DMS 273 (cell line): Measurements from ENCODE around the gene PTGR2.
"Not testable (repeated sequence)": the region's sequence is repeated elsewhere in the genome, so short reads cannot be mapped to it uniquely, and the experiment has no call there.

ENCODE experiments used
- DNase-seq: peaks from one replicate; lab custom pipeline; 2025; ENCODE audit not compliant: unreplicated experiment; lab: John Stamatoyannopoulos, UW

PTGR2 gene

DNA sequence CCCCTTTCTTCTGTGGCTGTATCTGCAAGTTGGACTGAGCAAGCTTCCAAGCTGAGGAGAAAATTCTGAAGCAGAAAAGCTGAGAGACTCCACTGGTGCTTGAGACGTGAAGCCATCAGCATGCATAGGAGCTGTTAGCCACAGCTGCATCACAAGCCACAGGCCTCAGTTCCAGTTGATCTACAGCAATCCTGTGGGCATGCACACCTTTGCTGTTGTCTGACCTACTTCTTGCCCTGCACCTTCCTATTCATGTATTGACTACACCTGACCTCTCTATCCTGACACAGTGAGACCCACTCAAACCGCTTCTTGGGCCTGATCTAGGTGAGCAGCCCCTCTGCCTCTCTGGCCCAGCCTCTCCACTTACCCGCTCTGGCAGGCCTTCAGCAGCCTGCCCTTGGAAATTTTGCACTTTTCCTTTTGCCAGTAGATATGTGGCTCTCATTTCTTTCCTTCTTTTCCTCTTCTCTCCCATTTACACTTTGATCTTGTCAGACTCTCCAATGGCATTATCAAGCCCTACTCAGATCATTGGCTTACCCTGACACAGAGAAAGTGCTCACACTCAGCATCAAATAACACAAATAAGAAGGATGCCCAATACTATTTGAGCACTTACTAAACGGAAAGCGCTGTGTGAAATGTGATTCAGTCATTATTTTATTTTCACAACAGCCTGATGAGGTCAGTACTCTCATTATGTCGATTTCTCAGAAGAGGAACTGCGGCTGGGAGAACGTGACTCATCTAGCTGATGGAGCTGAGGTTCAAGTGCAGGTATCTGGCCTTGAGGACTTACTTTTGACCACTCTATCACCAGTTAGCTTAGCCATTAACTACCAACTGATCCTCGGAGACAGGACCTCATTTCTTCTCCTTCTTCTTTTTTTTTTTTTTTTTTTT lies 21.9 kb upstream of the PTGR2 start:
- DNase-seq = no peak

DNA sequence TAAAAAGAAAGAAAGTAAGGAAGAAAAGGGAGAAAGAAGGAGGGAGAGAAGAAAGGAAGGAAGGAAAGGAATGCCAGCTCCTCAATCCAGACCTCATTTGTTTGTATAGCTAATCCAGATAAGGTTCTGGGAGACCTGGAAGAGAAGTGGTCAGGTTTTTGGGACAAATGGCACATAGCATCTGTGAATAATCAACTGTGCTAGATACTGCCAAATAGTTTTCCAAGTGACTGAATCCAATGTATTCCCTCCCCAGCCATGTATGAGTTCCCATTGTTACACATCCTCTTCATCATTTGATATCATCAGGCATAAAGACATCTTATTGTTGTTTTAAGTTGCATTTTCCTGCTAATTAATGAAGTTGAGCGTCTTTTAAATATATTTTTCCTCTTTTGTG lies 18.6 kb upstream of the PTGR2 start:
- DNase-seq = no peak

DNA sequence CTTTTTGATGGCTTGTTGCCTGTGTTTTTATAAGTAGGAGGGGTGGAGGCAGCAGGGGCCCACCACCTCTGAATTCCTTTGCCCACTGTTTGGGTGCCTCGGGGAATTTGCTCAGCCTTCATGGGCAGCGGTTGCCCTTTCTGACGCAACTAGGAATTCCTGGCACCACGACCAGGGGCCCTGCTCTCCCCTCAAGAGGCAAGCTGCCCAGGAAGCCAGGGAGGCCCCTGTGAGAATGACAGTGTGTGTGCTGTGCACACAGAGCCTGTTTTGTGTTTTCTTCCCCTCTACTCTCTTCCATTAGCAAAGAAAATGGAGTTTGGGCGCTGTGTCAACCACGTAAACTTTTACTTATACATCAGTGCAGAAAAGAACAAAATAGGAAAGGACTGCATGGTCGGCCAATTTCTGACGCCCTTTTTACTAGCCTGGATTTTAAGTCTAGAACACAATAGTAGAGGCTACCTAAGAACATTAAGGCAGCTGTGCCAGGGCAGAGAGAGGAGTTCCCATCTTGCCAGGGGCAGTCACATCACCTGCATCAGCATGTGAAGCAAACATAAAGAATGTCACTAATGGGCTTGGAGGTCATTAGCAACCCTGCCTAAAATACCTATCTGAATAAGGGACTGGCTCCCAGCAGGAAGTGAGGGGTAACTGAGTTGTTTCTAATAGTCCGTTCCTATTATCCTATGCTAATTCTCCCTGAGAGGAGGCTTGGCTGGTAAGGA lies 17.9 kb upstream of the PTGR2 start:
- DNase-seq = no peak

DNA sequence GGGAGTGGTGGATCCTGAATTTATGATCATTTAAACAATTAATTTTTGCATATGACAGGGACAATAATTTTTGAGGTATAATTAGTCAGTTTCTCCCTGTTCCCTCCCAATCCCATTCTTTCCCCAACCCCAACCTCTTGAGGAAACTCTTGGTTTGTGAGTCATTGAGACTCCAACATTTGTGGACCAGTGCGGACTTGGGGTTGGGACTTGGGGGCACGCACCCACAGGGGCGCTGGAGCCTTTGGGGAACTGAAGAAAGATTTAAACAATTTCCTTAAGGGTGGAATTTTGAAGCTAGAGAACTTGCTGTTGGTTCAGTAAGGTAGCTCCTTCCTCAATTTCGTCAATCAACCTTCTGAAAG lies 17.4 kb upstream of the PTGR2 start:
- no peak for DNase-seq

DNA sequence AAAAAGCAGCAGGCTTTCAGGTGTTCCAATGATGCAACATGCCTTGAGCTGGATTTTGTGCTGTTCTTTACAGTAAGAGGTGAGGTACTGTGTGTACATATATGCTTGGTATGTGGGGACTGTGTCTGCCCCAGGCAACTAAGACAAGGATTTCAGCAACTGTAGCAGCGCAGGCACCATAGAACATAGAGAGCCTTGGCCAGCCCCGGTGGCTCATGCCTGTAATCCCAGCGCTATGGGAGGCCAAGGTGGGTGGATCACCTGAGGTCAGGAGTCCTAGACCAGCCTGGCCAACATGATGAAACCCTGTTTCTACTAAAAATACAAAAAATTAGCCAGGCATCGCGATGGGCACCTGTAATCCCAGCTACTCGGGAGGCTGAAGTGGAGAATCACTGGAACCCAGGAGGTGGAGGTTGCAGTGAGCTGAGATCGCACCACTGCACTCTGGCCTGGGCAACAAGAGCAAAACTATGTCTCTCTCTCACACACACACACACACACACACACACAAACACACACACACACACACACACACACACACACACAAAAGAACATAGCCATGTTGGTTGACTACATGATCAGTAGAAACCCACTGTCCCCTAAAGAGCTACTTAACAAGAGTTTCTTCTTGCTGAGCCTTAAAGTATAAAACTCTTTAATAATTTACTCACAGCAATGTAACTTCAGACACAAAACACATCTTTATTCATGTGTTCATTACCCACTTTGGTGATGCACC lies 13.2 kb upstream of the PTGR2 start:
- DNase-seq = not testable (repeated sequence)

DNA sequence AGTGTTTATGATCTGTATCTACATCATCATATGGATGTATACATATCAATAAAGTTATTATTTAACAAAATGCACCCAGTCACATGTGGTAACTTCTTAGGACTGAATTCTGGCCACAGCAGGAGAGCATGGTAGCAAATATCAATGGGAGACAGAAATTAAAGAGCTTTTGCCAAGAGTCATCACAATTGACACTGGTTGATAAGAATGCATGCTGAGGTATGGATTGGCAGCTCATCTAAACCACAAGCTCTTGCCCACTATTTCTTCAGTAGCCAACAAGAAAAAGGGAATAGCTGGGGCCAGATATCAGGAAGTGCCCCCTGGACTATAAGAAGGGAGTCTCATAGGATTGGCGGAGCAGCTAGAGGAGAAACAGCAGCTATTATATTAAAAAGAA lies 9.4 kb upstream of the PTGR2 start:
- DNase-seq = no peak

DNA sequence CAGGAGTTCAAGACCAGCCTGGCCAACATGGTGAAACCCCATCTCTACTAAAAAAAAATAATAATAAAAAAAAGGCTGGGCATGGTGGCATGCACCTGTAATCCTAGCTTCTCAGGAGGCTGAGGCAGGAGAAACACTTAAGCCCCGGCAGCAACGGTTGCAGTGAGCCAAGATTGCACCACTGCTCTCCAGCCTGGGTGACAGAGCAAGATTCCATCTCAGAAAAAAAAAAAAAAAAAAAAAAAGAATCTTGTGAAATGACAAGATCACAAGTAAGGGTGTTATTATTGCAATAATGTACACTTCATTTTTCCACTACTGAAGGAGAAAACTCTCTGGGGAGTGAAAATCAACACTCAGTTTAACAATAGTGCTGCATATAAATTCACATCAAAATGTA lies 8.8 kb upstream of the PTGR2 start:
- no peak for DNase-seq

DNA sequence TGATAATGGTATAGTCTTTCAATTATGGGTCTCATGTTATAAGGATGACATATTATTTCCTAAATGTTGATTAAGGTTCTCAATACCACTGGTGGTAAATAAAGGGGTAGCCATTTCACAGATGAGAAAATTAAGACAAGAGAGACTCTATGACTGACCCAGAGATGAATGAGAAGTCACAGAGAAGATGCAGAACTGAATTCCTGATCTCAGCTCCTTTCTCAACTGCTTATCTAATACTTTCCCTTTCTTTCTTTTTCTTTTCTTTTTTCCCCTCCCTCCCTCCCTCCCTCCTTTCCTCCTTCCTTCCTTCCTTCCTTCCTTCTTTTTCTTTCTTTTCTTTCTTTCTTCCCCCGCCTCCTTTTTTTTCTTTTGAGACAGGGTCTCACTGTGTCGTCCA lies 8.3 kb upstream of the PTGR2 start:
- DNase-seq = no peak

DNA sequence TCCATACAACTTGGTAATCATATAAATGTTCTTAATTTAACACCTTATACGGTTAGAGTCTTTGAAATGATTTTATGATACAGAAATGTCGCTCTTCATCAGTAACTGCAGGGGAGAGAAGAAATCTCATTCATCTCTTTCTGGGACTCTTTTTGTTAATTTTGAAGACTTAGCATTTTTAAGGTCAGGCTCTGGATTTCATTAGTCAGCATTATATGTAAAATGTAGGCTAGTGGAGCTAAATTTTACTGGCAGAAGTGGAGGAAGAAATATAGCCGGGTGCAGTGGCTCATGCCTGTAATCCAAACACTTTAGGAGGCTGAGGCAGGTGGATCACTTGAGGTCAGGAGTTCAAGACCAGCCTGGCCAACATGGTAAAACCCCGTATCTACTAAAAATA lies 4.7 kb upstream of the PTGR2 start:
- no peak for DNase-seq

DNA sequence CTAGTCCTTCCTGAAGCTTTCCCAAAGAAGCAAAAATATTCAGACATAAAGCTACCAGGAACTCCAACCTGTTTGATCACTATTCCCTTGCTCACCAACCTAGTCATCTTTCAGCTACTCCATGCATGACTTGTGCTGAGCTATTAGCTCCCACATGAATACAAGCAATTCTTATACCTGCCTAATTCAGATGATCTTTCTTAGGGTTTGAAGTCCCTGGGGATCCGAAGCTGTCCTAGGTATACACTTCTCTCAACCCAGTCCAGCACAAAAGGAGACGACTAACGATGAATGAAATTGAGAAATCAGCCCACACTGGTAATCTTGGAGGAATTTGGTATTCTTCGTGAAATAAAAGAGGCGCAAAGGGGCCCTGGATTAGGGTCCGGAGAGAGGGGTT lies 631 bp upstream of the PTGR2 start:
- no peak for DNase-seq

DNA sequence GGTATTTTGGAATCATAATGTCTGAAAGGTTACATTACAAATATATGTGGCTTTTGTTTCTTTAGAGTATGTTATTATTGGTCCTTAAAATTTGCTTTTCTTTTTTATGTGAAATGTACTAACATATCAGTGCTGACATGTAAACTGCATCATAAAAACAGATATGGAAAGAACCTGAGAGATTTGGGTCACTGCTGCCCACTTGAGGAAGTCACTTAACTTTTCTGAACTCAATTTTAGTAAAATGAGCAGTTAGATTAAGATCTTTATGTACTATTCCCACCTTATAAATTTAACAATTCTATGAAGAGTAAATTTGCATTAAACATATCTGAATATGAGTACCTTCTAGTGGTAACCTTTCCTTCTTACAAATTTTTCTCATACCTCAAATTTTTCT lies 7.5 kb downstream of the PTGR2 start:
- DNase-seq = no peak

DNA sequence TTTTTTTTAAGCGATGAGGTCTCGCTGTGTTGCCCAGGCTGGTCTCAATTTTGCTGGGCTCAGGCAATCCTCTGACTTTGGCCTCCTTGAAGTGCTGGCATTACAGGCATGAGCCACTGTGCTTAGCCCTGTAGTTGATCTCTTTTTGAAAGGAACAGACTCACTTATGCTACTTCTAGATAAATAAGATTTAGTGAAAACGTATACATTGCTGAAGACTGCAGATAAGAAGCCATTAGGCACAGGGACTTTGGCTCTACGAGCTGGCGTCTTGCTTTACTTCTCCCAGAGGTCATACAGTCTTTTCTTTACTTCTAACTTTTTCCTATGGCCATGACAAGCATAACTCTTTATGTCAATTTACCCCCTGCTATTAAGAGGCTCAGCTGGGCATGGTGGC lies 9.4 kb downstream of the PTGR2 start:
- no peak for DNase-seq

DNA sequence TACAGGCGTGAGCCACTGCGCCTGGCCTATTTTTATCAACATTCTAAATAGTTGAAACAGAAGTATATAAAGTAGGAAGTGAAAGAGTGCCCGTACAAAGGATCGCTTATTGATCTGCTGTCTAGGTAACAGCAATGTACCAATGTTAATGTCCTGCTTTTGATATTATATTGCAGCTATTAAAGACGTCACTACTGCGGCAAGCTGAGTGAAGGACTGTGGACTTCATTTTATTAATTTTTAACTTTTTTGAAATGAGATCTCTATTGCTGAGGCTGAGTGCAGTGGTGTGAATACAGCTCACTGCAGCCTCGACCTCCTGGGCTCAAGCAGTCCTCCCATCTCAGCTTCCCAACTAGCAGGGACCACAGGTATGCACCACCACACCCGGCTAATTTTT lies 10.8 kb downstream of the PTGR2 start:
- DNase-seq = no peak

DNA sequence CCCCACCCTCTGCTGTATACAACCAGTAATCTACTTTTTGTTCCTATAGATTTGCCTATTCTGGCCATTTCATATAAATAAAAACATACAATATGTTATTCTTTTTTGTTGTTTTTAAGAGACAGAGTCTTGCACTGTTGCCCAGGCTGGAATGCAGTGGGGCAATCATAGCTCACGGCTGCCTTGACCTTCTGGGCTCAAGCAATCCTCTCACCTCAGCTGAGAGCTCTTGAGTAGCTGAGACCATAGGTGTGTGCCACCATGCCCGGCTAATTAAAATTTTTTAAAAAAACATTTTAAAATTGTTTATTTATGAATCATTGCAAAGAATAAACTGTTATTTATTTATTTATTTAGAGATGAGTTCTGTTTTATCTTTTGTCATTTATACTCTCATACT lies 11.6 kb downstream of the PTGR2 start:
- DNase-seq = no peak

DNA sequence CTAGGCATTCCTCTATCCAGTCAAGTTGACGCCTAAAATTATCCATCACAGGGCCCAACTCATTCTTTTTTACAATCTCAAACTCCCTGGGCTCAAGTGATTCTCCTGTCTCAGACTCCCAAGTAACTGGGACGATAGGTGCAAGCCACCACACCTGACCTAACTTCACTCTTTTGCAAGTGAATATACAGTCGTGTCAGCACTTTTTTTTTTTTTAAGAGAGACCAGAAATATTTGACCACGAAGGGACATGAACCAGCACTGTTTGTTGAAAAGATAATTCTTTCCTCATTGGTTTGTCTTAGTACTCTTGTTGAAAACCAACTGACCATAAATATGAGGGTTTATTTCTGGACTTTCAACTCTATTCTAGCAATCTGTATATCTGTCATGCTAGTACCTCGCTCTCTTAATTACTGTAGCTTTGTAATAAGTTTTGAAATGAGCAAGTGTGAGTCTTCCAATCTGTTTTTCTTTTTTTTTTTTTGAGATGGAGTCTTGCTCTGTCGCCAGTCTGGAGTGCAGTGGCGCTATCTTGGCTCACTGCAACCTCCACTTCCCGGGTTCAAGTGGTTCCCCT lies 14.0 kb downstream of the PTGR2 start:
- DNase-seq = no peak

DNA sequence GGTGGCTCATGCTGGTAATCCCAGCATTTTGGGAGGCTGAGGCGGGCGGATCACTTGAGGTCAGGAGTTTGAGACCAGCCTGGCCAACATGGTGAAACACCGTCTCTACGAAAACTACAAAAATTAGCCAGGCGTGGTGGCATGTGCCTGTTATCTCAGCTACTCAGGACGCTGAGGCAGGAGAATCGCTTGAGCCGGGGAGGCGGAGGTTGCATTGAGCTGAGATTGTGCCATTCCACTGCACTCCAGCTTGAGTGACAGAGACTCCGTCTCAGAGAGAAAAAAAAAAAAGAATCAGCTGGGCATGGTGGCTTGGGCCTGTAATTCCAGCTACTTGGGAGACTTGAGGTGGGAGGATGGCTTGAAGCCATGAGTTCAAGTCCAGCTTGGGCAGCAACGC lies 18.1 kb downstream of the PTGR2 start:
- not testable (repeated sequence) for DNase-seq

DNA sequence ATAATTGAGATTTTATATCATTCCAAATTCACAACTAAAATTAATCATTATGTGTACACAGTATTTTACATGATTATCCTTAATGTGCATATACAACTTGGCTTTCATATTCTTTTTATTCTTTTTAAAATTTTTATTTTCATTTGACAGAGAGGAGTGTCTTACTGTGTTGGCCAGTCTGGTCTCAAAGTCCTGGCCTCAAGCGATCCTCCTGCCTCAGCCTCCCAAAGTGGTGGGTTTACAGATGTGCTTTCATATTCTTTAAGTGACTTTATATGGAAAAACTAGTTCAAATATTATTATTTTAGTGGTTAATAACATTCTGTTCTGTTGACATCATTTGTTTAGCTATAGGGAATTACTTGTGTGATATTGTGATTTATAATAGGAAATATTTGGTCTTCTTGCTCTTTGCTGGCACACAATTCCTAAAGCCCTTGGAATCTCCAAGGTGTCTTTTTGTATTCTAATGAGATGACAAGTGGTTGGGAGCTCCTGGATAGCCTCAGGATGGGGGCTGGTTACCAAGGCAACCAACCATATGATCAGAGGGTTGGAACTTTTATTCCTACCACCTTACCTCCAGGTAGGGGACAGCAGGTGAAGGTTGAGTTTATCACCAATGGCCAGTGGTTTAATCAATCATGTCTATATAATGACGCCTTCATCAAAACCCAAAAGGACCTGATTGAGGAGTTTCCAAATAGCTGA lies 19.0 kb downstream of the PTGR2 start:
- DNase-seq = no peak

DNA sequence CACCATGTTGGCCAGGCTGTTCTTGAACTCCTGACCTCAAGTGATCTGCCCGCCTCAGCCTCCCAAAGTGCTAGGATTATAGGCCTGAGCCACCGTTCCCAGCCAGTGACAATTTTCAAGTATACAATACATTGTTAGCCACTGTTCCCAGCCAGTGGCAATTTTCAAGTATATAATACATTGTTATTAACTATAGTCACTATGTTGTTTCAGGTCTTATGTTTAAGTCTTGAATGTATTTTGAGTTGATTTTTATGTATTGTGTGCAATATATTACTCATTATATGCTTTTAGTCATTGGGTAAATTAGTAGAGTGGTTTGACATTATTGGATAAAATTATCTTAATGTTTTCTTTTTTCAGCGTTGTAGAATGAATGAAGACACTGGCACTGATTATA lies 22.0 kb downstream of the PTGR2 start:
- no peak for DNase-seq

DNA sequence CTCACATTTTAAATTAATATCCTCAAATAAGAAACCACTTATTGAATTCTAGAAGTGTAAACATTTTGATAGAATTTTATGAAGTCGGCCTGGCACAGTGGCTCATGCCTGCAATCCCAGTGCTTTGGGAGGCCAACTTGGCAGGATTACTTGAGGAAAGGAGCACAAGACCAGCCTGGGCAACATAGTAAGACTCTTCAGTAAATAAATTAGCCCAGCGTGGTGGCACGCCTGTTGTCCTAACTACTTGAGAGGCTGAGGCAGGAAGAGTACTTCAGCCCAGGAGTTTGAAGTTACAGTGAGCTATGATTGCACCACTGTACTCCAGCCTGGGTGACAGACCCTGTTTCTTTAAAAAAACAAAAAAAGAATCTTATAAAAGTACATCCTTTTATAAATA lies 26.2 kb downstream of the PTGR2 start:
- DNase-seq = no peak

DNA sequence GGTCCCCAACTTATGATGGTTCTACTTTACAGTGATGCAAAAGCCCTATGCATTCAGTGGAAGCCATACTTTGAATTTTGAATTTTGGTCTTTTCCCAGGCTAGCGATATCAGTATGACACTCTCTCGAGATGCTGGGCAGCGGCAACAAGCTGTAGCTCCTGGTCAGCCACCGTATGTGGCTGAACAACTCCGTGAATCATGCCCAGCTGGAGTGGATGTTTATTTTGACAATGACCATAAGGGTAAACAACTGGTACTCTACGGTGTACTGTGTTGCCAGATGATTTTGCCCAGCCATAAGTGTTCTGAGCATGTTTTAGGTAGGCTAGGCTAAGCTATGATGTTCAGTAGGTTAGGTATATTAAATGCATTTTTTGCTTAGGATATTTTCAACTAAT lies 26.8 kb downstream of the PTGR2 start:
- DNase-seq = no peak

DNA sequence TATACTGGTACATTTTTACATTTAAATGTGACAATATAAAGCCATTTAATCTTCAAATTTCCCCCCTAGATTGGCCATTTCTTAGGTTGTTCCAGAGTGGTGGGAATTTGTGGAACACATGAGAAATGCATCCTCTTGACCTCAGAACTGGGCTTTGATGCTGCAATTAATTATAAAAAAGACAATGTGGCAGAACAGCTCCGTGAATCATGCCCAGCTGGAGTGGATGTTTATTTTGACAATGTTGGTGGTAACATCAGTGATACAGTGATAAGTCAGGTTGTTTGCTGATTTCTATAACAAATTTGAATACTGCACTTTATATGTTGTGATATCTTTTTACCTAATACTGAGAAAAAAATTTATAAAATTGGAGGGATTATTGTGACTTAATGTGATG lies 27.4 kb downstream of the PTGR2 start:
- DNase-seq = no peak
